Hepatocyte (in vitro differentiated cells): ENCODE results near the gene OR4D6.

Source experiments
- EZH2 ChIP-seq: fragments of 200-600 bp; sonication (generic); IDR thresholded peaks from 2 replicates; pipeline ENCODE4 v1.6.1; 2016; ENCODE audit warnings: antibody characterized with exemption, mild to moderate bottlenecking, borderline replicate concordance
- TF ChIP-seq, protein P1 (sequence below): fragments of 200-600 bp; sonication (generic); IDR thresholded peaks from 2 replicates; pipeline ENCODE4 v1.5.1; 2016; ENCODE audit warnings: antibody characterized with exemption, mild to moderate bottlenecking; ENCODE audit not compliant: poor library complexity

- TF ChIP-seq EZH2: no peak
- TF ChIP-seq, protein P1, sequence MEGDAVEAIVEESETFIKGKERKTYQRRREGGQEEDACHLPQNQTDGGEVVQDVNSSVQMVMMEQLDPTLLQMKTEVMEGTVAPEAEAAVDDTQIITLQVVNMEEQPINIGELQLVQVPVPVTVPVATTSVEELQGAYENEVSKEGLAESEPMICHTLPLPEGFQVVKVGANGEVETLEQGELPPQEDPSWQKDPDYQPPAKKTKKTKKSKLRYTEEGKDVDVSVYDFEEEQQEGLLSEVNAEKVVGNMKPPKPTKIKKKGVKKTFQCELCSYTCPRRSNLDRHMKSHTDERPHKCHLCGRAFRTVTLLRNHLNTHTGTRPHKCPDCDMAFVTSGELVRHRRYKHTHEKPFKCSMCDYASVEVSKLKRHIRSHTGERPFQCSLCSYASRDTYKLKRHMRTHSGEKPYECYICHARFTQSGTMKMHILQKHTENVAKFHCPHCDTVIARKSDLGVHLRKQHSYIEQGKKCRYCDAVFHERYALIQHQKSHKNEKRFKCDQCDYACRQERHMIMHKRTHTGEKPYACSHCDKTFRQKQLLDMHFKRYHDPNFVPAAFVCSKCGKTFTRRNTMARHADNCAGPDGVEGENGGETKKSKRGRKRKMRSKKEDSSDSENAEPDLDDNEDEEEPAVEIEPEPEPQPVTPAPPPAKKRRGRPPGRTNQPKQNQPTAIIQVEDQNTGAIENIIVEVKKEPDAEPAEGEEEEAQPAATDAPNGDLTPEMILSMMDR: no peak
Observed at GRCh38 chr11:59459916-59460315, 3.2 kb downstream of the OR4D6 start.
